Measurements from ENCODE around the gene EFCAB10. TPM values are rescaled to one million over a fixed set of nuclear protein-coding genes. Genes with fewer than 3 reads are reported as not detected.

Gene EFCAB10
- total and polyA plus RNA-seq, 2 of the 13 experiments (the other 11 are each of a cell fraction or from before 2014, with no cell fraction given), result 0.40 TPM; not detected in 1

DNA sequence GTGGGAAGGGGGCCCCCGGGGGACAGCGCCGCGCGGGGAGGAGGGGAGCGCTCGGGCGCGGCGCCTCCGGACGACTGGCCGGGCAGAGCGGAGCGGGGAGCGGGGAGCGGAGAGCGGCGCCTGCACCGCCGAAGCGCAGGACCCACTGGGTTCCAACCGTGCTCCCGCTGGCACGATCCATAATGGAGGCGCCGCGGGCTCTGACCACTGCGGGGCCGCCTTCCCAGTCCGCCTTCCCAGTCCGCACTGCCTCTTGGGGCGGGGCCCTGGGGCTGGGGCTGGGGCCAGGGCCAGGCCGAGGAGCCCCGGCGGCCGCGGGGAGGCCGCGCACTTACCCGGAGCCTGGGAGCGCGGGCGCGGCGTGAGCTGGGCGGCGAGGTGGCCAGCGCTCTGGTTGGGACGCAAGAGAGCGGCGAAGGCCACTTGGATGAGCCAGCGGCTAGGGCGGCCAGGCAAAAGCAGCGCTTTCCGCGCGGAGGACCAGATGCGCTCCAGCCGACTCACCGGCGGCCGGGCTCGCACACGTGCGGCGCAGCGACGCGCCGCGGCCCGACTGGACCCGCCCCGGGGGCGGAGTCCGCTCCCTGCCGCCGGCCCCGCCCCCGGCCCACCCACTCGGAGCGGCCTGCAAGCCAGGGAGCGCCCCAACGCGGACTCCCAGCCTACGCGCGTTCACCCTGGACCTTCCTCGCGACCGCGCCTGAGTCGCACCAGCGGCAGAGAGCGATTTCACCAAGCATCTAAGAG is 59.4 kb downstream of the EFCAB10 start, which contains the start of gene PUS7 (continued):
- TF ChIP-seq ZBTB7B (CRISPR knock-in tag; IDR thresholded peaks at IDR 0.05), result peak; percentile 42; the same call in 1 of the 2 replicates
- TF ChIP-seq, protein P1, sequence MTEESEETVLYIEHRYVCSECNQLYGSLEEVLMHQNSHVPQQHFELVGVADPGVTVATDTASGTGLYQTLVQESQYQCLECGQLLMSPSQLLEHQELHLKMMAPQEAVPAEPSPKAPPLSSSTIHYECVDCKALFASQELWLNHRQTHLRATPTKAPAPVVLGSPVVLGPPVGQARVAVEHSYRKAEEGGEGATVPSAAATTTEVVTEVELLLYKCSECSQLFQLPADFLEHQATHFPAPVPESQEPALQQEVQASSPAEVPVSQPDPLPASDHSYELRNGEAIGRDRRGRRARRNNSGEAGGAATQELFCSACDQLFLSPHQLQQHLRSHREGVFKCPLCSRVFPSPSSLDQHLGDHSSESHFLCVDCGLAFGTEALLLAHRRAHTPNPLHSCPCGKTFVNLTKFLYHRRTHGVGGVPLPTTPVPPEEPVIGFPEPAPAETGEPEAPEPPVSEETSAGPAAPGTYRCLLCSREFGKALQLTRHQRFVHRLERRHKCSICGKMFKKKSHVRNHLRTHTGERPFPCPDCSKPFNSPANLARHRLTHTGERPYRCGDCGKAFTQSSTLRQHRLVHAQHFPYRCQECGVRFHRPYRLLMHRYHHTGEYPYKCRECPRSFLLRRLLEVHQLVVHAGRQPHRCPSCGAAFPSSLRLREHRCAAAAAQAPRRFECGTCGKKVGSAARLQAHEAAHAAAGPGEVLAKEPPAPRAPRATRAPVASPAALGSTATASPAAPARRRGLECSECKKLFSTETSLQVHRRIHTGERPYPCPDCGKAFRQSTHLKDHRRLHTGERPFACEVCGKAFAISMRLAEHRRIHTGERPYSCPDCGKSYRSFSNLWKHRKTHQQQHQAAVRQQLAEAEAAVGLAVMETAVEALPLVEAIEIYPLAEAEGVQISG (CRISPR knock-in tag; IDR thresholded peaks at IDR 0.05), result peak; percentile 94
- no peak for TF ChIP-seq NR2F1 (CRISPR knock-in tag; IDR thresholded peaks at IDR 0.05)
- TF ChIP-seq KMT2B (CRISPR knock-in tag; IDR thresholded peaks at IDR 0.05), result peak; percentile 50
- TF ChIP-seq, protein P2, sequence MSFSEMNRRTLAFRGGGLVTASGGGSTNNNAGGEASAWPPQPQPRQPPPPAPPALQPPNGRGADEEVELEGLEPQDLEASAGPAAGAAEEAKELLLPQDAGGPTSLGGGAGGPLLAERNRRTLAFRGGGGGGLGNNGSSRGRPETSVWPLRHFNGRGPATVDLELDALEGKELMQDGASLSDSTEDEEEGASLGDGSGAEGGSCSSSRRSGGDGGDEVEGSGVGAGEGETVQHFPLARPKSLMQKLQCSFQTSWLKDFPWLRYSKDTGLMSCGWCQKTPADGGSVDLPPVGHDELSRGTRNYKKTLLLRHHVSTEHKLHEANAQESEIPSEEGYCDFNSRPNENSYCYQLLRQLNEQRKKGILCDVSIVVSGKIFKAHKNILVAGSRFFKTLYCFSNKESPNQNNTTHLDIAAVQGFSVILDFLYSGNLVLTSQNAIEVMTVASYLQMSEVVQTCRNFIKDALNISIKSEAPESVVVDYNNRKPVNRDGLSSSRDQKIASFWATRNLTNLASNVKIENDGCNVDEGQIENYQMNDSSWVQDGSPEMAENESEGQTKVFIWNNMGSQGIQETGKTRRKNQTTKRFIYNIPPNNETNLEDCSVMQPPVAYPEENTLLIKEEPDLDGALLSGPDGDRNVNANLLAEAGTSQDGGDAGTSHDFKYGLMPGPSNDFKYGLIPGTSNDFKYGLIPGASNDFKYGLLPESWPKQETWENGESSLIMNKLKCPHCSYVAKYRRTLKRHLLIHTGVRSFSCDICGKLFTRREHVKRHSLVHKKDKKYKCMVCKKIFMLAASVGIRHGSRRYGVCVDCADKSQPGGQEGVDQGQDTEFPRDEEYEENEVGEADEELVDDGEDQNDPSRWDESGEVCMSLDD (CRISPR knock-in tag; IDR thresholded peaks at IDR 0.05; ENCODE audit: borderline replicate concordance), result no peak; the same call in 1 of the 2 replicates
- TF ChIP-seq ZFP82 (CRISPR knock-in tag; IDR thresholded peaks at IDR 0.05; ENCODE audit: borderline replicate concordance), result 0 out of 2 replicates have a peak, but pooled peaks have one; percentile 25
- 0 out of 2 replicates have a peak, but pooled peaks have one; percentile 5 for TF ChIP-seq REL (CRISPR knock-in tag; conservative IDR thresholded peaks at IDR 0.05)
- TF ChIP-seq ZNF770 (CRISPR knock-in tag; IDR thresholded peaks at IDR 0.05), result peak; percentile 68
- peak; percentile 77 for TF ChIP-seq AGO2 (optimal IDR thresholded peaks at IDR 0.05; ENCODE audit: low read depth, low read length)
- TF ChIP-seq FOXK1 (CRISPR knock-in tag; IDR thresholded peaks at IDR 0.05; ENCODE audit: borderline replicate concordance, low read depth), result no peak
- TF ChIP-seq MAX (IDR thresholded peaks at IDR 0.05), result peak; percentile 95
- peak; percentile 90 for TF ChIP-seq ARNT2 (CRISPR knock-in tag; IDR thresholded peaks at IDR 0.05; ENCODE audit: low read depth)
- TF ChIP-seq, protein P3, sequence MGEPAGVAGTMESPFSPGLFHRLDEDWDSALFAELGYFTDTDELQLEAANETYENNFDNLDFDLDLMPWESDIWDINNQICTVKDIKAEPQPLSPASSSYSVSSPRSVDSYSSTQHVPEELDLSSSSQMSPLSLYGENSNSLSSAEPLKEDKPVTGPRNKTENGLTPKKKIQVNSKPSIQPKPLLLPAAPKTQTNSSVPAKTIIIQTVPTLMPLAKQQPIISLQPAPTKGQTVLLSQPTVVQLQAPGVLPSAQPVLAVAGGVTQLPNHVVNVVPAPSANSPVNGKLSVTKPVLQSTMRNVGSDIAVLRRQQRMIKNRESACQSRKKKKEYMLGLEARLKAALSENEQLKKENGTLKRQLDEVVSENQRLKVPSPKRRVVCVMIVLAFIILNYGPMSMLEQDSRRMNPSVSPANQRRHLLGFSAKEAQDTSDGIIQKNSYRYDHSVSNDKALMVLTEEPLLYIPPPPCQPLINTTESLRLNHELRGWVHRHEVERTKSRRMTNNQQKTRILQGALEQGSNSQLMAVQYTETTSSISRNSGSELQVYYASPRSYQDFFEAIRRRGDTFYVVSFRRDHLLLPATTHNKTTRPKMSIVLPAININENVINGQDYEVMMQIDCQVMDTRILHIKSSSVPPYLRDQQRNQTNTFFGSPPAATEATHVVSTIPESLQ (CRISPR knock-in tag; conservative IDR thresholded peaks at IDR 0.05), result no peak
- TF ChIP-seq, protein P4, sequence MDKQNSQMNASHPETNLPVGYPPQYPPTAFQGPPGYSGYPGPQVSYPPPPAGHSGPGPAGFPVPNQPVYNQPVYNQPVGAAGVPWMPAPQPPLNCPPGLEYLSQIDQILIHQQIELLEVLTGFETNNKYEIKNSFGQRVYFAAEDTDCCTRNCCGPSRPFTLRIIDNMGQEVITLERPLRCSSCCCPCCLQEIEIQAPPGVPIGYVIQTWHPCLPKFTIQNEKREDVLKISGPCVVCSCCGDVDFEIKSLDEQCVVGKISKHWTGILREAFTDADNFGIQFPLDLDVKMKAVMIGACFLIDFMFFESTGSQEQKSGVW (CRISPR knock-in tag; IDR thresholded peaks at IDR 0.05; ENCODE audit: borderline replicate concordance), result no peak
- TF ChIP-seq ZNF121 (CRISPR knock-in tag; IDR thresholded peaks at IDR 0.05), result peak; percentile 41; the same call in 1 of the 2 replicates
- 0 out of 2 replicates have a peak, but pooled peaks have one; percentile 37 for TF ChIP-seq ZNF317 (CRISPR knock-in tag; IDR thresholded peaks at IDR 0.05)
